HEK293 (cell line): Measurements from ENCODE around the gene SORD.

ENCODE experiments used
- ZSCAN30 ChIP-seq: fragments of 450-650 bp; IDR thresholded peaks from 2 replicates; pipeline ENCODE4 v1.5.1; 2018; ENCODE audit warnings: missing biosample characterization, mild to moderate bottlenecking, missing genetic modification characterization, moderate library complexity
- TF ChIP-seq, protein P1 (sequence below): fragments of 450-650 bp; formaldehyde crosslinking; IDR thresholded peaks from 2 replicates; pipeline ENCODE4 v1.5.1; 2016; ENCODE audit warnings: missing biosample characterization, missing genetic modification characterization

DNA sequence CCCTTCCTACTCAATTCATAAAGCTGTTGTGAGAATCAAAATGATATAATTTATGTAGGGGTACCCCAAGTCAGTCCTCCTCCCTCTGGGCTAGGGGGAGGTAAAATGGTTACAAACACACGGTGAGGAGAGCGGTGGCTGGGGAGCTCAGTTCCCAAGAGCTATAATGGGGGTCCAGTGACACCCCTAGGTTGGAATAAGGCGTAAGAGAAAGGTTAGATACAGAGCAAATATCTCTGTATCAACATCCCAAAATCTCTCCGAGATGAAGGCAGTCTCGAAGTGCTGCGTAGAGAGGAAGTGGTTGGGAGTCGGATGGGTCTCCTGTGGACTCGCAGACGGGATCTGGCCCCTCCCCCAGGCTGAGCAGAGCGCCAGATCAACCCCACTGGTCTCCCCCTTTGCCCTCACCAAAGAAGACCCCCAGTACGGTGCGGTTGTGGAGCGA lies 89.2 kb downstream of the SORD start:
- TF ChIP-seq, protein P1, sequence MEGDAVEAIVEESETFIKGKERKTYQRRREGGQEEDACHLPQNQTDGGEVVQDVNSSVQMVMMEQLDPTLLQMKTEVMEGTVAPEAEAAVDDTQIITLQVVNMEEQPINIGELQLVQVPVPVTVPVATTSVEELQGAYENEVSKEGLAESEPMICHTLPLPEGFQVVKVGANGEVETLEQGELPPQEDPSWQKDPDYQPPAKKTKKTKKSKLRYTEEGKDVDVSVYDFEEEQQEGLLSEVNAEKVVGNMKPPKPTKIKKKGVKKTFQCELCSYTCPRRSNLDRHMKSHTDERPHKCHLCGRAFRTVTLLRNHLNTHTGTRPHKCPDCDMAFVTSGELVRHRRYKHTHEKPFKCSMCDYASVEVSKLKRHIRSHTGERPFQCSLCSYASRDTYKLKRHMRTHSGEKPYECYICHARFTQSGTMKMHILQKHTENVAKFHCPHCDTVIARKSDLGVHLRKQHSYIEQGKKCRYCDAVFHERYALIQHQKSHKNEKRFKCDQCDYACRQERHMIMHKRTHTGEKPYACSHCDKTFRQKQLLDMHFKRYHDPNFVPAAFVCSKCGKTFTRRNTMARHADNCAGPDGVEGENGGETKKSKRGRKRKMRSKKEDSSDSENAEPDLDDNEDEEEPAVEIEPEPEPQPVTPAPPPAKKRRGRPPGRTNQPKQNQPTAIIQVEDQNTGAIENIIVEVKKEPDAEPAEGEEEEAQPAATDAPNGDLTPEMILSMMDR: no peak
- no peak for TF ChIP-seq ZSCAN30
